OCI-LY1 (cell line): Measurements from ENCODE around the gene CRY1.

Source experiments
- H2AFZ ChIP-seq: fragments of 200-600 bp; sonication (generic), shearing (Covaris generic); 2 replicates; pipeline ENCODE4 v1.6.0; 2014; ENCODE audit warnings: antibody characterized with exemption, mild to moderate bottlenecking, low read length
- H3F3A ChIP-seq: fragments of 200-600 bp; sonication (generic), shearing (Covaris generic); 2 replicates; pipeline ENCODE4 v1.6.0; 2014; ENCODE audit warnings: mild to moderate bottlenecking, antibody characterized with exemption, low read length, moderate library complexity; ENCODE audit not compliant: insufficient read depth
- H3K27ac ChIP-seq: fragments of 200-600 bp; sonication (generic); 2 replicates; pipeline ENCODE4 v1.5.1; 2014; ENCODE audit warnings: low read length, mixed run types, mild to moderate bottlenecking, low read depth; ENCODE audit not compliant: poor library complexity, severe bottlenecking
- H3K27me3 ChIP-seq: fragments of 200-600 bp; sonication (generic); 2 replicates; pipeline ENCODE4 v1.6.0; 2014; ENCODE audit warnings: antibody characterized with exemption, mild to moderate bottlenecking, low read length, moderate library complexity; ENCODE audit not compliant: insufficient read depth
- H3K36me3 ChIP-seq: fragments of 200-600 bp; sonication (generic); 2 replicates; pipeline ENCODE4 v1.6.1; 2014; ENCODE audit warnings: mild to moderate bottlenecking, antibody characterized with exemption, low read length, moderate library complexity, mixed read lengths; ENCODE audit not compliant: insufficient read depth
- H3K4me1 ChIP-seq: fragments of 200-600 bp; sonication (generic); 2 replicates; pipeline ENCODE4 v1.5.1; 2014; ENCODE audit warnings: mild to moderate bottlenecking, low read length, moderate library complexity; ENCODE audit not compliant: insufficient read depth, severe bottlenecking
- H3K4me2 ChIP-seq: fragments of 200-600 bp; sonication (generic), shearing (Covaris generic); 2 replicates; pipeline ENCODE4 v1.6.1; 2014; ENCODE audit warnings: low read length
- H3K4me3 ChIP-seq: fragments of 200-600 bp; sonication (generic); 2 replicates; pipeline ENCODE4 v1.5.1; 2014; ENCODE audit warnings: low read length, low read depth, mild to moderate bottlenecking, mixed read lengths; ENCODE audit not compliant: poor library complexity, severe bottlenecking
- H3K79me2 ChIP-seq: fragments of 200-600 bp; shearing (Covaris generic); 2 replicates; pipeline ENCODE4 v1.6.1; 2016; ENCODE audit warnings: mixed run types, low read length, mixed read lengths; ENCODE audit not compliant: insufficient read depth
- H3K9ac ChIP-seq: fragments of 200-600 bp; sonication (generic), shearing (Covaris generic); 2 replicates; pipeline ENCODE4 v1.6.1; 2014; ENCODE audit warnings: mild to moderate bottlenecking, low read length, mixed read lengths
- H3K9me2 ChIP-seq: fragments of 200-600 bp; sonication (generic), shearing (Covaris generic); 2 replicates; pipeline ENCODE4 v1.6.1; 2014; ENCODE audit warnings: low read depth, mild to moderate bottlenecking, low read length, mixed read lengths
- H3K9me3 ChIP-seq: fragments of 200-600 bp; shearing (Covaris generic); 2 replicates; pipeline ENCODE4 v1.6.1; 2014; ENCODE audit warnings: low read length, mixed read lengths
- H4K20me1 ChIP-seq: fragments of 200-600 bp; sonication (generic), shearing (Covaris generic); 2 replicates; pipeline ENCODE4 v1.6.0; 2016; ENCODE audit warnings: mild to moderate bottlenecking, low read length; ENCODE audit not compliant: insufficient read depth
- EZH2 ChIP-seq: fragments of 200-600 bp; sonication (generic), shearing (Covaris generic); IDR thresholded peaks from 2 replicates; pipeline ENCODE4 v1.8.0; 2017; ENCODE audit warnings: borderline replicate concordance, mixed run types, mild to moderate bottlenecking, antibody characterized with exemption, low read length, moderate library complexity, mixed read lengths
- TF ChIP-seq, protein P1 (sequence below): fragments of 200-600 bp; sonication (generic), shearing (Covaris generic); IDR thresholded peaks from 2 replicates; pipeline ENCODE4 v1.5.1; 2017; ENCODE audit warnings: mild to moderate bottlenecking, antibody characterized with exemption, low read length, moderate library complexity, mixed read lengths

Gene CRY1

DNA sequence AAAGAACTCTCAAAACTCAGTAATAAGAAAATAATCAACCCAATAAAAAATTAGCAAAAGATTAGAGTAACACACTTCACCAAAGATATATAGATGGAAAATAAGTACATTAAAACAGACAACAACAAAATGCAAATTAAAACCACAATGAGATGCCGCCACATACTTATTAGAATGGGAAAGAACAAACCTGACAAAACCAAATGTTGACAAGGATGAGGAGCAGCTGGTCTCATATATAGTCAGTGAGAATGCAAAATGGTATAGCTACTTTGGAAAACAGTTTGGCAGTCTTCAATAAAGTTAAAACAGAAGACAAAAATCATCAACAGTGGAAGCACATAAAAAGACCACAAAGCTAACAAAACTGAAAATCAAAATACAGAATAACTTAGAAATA is 29.1 kb downstream of the CRY1 start:
- TF ChIP-seq, protein P1, sequence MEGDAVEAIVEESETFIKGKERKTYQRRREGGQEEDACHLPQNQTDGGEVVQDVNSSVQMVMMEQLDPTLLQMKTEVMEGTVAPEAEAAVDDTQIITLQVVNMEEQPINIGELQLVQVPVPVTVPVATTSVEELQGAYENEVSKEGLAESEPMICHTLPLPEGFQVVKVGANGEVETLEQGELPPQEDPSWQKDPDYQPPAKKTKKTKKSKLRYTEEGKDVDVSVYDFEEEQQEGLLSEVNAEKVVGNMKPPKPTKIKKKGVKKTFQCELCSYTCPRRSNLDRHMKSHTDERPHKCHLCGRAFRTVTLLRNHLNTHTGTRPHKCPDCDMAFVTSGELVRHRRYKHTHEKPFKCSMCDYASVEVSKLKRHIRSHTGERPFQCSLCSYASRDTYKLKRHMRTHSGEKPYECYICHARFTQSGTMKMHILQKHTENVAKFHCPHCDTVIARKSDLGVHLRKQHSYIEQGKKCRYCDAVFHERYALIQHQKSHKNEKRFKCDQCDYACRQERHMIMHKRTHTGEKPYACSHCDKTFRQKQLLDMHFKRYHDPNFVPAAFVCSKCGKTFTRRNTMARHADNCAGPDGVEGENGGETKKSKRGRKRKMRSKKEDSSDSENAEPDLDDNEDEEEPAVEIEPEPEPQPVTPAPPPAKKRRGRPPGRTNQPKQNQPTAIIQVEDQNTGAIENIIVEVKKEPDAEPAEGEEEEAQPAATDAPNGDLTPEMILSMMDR, result no peak
- TF ChIP-seq EZH2, result no peak
- no peak overlapping the region for H3K4me3 ChIP-seq
- H3K27ac ChIP-seq, result no peak overlapping the region
- no peaks in the 10 kb centered on the region for H3K79me2 ChIP-seq
- H3K9ac ChIP-seq, result no peak overlapping the region
- no peaks in the 10 kb centered on the region for H3F3A ChIP-seq
- H3K27me3 ChIP-seq, result no peaks in the 10 kb centered on the region
- H3K4me2 ChIP-seq, result no peak overlapping the region
- no peaks in the 10 kb centered on the region for H3K9me2 ChIP-seq
- H2AFZ ChIP-seq, result no peak overlapping the region
- no peaks in the 10 kb centered on the region for H3K36me3 ChIP-seq
- no peaks in the 10 kb centered on the region for H4K20me1 ChIP-seq
- no peaks in the 10 kb centered on the region for H3K9me3 ChIP-seq
- no peaks in the 10 kb centered on the region for H3K4me1 ChIP-seq

DNA sequence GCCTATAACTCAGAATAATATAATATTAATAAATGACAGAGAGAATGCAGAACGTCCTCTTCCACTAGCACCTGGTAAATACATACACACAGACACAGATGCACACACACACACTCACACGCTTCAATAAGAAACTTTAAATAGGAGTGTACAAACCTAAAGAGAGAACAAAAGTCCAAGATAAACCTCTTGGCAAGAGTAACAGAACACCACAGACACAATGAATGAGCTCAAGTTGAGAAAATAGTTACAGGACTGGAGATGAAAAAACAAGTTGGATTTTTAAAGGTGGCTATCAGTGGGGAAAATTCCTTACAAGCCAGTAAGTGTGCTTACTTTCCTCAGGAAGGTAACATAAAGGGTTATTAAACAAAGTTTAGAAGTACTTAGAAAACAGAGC is 35.2 kb downstream of the CRY1 start:
- no peaks in the 10 kb centered on the region for H3K27me3 ChIP-seq
- no peak overlapping the region for H2AFZ ChIP-seq
- no peaks in the 10 kb centered on the region for H3F3A ChIP-seq
- H3K36me3 ChIP-seq, result no peaks in the 10 kb centered on the region
- H3K4me3 ChIP-seq, result no peak overlapping the region
- no peak overlapping the region for H3K27ac ChIP-seq
- no peaks in the 10 kb centered on the region for H3K9me3 ChIP-seq
- H3K4me1 ChIP-seq, result no peaks in the 10 kb centered on the region
- H3K4me2 ChIP-seq, result no peak overlapping the region
- no peaks in the 10 kb centered on the region for H3K9me2 ChIP-seq
- H4K20me1 ChIP-seq, result no peaks in the 10 kb centered on the region
- no peaks in the 10 kb centered on the region for H3K79me2 ChIP-seq
- TF ChIP-seq, protein P1, result no peak
- no peak for TF ChIP-seq EZH2
- H3K9ac ChIP-seq, result no peak overlapping the region

DNA sequence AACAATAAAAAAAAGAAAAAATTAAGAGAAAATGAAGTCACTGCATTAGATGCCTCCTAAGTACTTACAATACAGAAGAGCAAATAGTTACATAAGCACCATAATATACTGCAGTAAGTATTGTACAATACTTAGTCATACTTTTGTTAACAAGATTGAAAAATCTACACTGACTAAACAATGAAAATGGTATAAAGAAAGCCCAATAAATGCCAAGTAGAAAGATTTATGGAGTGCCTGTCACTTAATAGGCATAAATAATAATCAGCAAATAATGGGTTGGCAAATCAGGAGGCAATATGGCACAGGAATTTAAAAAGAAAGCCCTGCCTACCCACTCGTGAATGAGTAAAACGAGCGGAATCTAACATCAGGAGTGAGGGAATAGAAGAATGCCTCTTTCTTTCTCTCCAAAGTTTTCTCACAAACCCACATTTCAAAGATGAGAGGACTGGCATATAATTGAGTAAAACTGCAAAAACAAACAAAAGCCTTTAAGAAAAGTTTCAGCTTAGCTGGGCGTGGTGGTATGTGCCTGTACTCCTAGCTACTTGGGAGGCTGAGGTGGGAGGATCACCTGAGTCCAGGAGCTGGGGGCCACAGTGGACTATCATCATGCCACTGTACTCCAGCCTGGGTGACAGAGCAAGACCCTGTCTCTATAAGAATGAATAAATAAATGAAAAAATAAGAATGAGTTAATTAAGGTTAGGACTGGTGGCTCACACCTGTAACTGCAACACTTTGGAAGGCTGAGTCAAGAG is 36.1 kb downstream of the CRY1 start:
- no peak overlapping the region for H3K4me2 ChIP-seq
- H4K20me1 ChIP-seq, result no peaks in the 10 kb centered on the region
- H3K9me2 ChIP-seq, result no peaks in the 10 kb centered on the region
- TF ChIP-seq EZH2, result no peak
- TF ChIP-seq, protein P1, result no peak
- H3K27ac ChIP-seq, result no peak overlapping the region
- H3K36me3 ChIP-seq, result no peaks in the 10 kb centered on the region
- no peak overlapping the region for H2AFZ ChIP-seq
- H3K27me3 ChIP-seq, result no peaks in the 10 kb centered on the region
- no peaks in the 10 kb centered on the region for H3K9me3 ChIP-seq
- no peaks in the 10 kb centered on the region for H3K4me1 ChIP-seq
- no peaks in the 10 kb centered on the region for H3F3A ChIP-seq
- H3K4me3 ChIP-seq, result no peak overlapping the region
- no peaks in the 10 kb centered on the region for H3K79me2 ChIP-seq
- no peak overlapping the region for H3K9ac ChIP-seq
